ENCODE measurements around the gene TSPEAR.

DNA sequence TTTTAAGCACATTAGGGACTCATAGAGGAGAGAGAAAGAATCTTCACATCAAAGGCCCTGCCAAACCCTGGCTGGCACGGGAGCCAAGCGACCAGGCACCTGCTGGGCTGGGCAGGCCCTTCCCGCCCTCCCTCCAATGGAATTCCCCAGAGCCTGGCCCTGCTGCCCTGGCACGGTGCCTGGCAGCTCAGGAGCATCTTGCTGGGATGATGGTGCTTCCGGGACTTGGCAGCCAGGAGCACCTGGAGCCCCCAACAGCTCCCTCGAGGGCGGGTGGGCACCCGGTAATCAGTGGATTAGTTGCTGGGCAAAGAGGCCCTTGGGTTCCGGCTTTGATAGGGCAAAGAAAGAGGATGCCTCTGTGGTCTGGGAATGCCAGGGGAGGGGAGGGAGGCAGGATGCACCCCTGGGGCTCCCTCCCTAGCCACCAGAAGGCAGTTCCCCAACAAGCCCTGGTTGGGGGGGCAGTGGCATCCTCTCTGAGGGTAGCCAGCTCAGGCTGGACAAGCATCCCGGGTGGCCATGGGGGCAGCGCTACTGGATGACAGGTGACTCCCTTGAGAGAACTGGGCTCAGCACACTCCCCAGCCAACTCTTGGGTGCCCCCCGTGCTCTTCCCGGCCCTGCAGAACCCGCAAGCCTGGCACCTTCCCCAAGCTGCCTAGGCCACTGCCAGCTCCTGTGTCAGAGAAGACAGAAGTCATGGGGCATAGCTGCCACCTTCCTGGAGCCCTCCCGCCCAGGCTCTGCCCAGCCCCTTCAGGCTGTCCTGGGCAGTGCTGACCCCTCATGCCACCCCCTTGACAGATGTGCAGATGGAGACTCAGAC is 197.8 kb downstream of the TSPEAR start:
- TF ChIP-seq, protein P1, sequence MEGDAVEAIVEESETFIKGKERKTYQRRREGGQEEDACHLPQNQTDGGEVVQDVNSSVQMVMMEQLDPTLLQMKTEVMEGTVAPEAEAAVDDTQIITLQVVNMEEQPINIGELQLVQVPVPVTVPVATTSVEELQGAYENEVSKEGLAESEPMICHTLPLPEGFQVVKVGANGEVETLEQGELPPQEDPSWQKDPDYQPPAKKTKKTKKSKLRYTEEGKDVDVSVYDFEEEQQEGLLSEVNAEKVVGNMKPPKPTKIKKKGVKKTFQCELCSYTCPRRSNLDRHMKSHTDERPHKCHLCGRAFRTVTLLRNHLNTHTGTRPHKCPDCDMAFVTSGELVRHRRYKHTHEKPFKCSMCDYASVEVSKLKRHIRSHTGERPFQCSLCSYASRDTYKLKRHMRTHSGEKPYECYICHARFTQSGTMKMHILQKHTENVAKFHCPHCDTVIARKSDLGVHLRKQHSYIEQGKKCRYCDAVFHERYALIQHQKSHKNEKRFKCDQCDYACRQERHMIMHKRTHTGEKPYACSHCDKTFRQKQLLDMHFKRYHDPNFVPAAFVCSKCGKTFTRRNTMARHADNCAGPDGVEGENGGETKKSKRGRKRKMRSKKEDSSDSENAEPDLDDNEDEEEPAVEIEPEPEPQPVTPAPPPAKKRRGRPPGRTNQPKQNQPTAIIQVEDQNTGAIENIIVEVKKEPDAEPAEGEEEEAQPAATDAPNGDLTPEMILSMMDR (IDR thresholded peaks at IDR 0.05; ENCODE audit: low read depth, low read length, poor library complexity, severe bottlenecking), result no peak
- TF ChIP-seq EZH2phosphoT487 (IDR thresholded peaks at IDR 0.05; ENCODE audit: borderline replicate concordance, low read length), result no peak

Data from DOHH2 (cell line).